Globus pallidus (tissue), 1 donor: Measurements from ENCODE around the gene EEF1AKMT3.

Experiments used
- DNase-seq: peaks from one replicate; pipeline ENCODE4 v3.0.0-alpha.2; 2015; ENCODE audit warnings: low spot score

Gene EEF1AKMT3

GRCh38 chr12:57735198-57735855 is 37.1 kb upstream of the EEF1AKMT3 start:
- DNase-seq: no peak

GRCh38 chr12:57735952-57736740 is 36.3 kb upstream of the EEF1AKMT3 start:
- no peak for DNase-seq

GRCh38 chr12:57736741-57737466 is 35.5 kb upstream of the EEF1AKMT3 start:
- no peak for DNase-seq

- DNase-seq: no peak
These were observed 34.6 kb upstream of the EEF1AKMT3 start for GRCh38 chr12:57737467-57738460.

- no peak for DNase-seq
These were observed 33.7 kb upstream of the EEF1AKMT3 start, which contains the start of gene AGAP2 for GRCh38 chr12:57738661-57739237. TSS of gene AGAP2 (minus strand) at chr12:57738742. CDS start at chr12:57738246, 496 bp downstream.

GRCh38 chr12:57739387-57739786 is 33.0 kb upstream of the EEF1AKMT3 start:
- no peak for DNase-seq

GRCh38 chr12:57739914-57740538 is 32.4 kb upstream of the EEF1AKMT3 start:
- DNase-seq: no peak

- DNase-seq: no peak
These were observed 31.6 kb upstream of the EEF1AKMT3 start for GRCh38 chr12:57740656-57741412.

GRCh38 chr12:57741413-57741789 is 31.0 kb upstream of the EEF1AKMT3 start:
- no peak for DNase-seq

- no peak for DNase-seq
These were observed 30.3 kb upstream of the EEF1AKMT3 start for GRCh38 chr12:57741844-57742738.

- DNase-seq: no peak
These were observed 28.6 kb upstream of the EEF1AKMT3 start for GRCh38 chr12:57743769-57744168.

GRCh38 chr12:57744194-57744776 is 28.1 kb upstream of the EEF1AKMT3 start:
- no peak for DNase-seq

- peak; percentile 98 for DNase-seq
These were observed 27.5 kb upstream of the EEF1AKMT3 start, which contains the start of gene TSPAN31 for GRCh38 chr12:57744777-57745484. TSS of gene TSPAN31 (plus strand) at chr12:57745039. CDS start at chr12:57745155, 116 bp downstream.

GRCh38 chr12:57745485-57745881 is 26.9 kb upstream of the EEF1AKMT3 start:
- DNase-seq: no peak

GRCh38 chr12:57746025-57746424 is 26.4 kb upstream of the EEF1AKMT3 start:
- DNase-seq: no peak

GRCh38 chr12:57749061-57749460 is 23.4 kb upstream of the EEF1AKMT3 start:
- no peak for DNase-seq

- no peak for DNase-seq
These were observed 21.6 kb upstream of the EEF1AKMT3 start for GRCh38 chr12:57750561-57751431.
